Activated T-cell treated with anti-CD3 and anti-CD28 coated beads, Interleukin-2, amount 50 U/mL, for 72 hours (primary cell): ENCODE data around the gene CCBE1. TPM values are rescaled to one million over a fixed set of nuclear protein-coding genes. Genes with fewer than 3 reads are reported as not detected.

Experiments
- ATAC-seq, 2 donors: fragments of 150-1000 bp; cut with Tn5 transposase; replicated peaks in 1 of 2; 2 replicates each; pipeline ENCODE4 v1.10.0; 2021; ENCODE audit warnings: moderate library complexity in 2 of 2, mild to moderate bottlenecking in 1 of 2
- DNase-seq, 2 donors: peaks; one replicate each; pipeline ENCODE4 v3.0.0; 2021 to 2022; ENCODE audit warnings: mixed read lengths in 1 of 2
- H3K27ac Mint-ChIP-seq: one replicate; pipeline ENCODE4 v1.8.0; 2022; ENCODE audit warnings: mild to moderate bottlenecking, moderate library complexity, mixed read lengths
- H3K27me3 Mint-ChIP-seq: one replicate; pipeline ENCODE4 v1.8.0; 2022; ENCODE audit warnings: low read depth, mixed read lengths
- H3K36me3 Mint-ChIP-seq, 2 donors: one replicate each; pipeline ENCODE4 v1.8.0; 2022; ENCODE audit warnings: mixed read lengths in 2 of 2, mild to moderate bottlenecking in 1 of 2; ENCODE audit not compliant: insufficient read depth in 2 of 2
- H3K4me1 Mint-ChIP-seq: one replicate; pipeline ENCODE4 v1.8.0; 2022; ENCODE audit warnings: low read depth, mixed read lengths
- H3K4me3 Mint-ChIP-seq, 2 donors: one replicate each; pipeline ENCODE4 v1.8.0; 2022; ENCODE audit warnings: mild to moderate bottlenecking in 2 of 2, mixed read lengths in 2 of 2, moderate library complexity in 2 of 2
- H3K9me3 Mint-ChIP-seq, 2 donors: one replicate each; pipeline ENCODE4 v1.8.0; 2022; ENCODE audit warnings: mixed read lengths in 2 of 2
- total RNA-seq, 2 donors: library from RNA; stranded (reverse); gene quantifications; one replicate each; pipeline ENCODE4 v1.2.3, GENCODE V29; 2022

The CCBE1 gene
- total RNA-seq, 2 donors from 2014 or later, result 0.81 to 1.2 TPM

GRCh38 chr18:59456657-59457056, 240.6 kb downstream of the CCBE1 start:
- H3K4me1 Mint-ChIP-seq, result no peaks in the 10 kb centered on the region
- H3K27ac Mint-ChIP-seq, result no peak overlapping the region
- peaks cover 20% of the 10 kb centered on the region for H3K27me3 Mint-ChIP-seq
- no peaks in the 10 kb centered on the region for H3K36me3 Mint-ChIP-seq
- no peak overlapping the region for H3K4me3 Mint-ChIP-seq
- no peaks in the 10 kb centered on the region for H3K9me3 Mint-ChIP-seq
- ATAC-seq (no peak), DNase-seq (no peak)

- no peaks in the 10 kb centered on the region for H3K9me3 Mint-ChIP-seq
- ATAC-seq (no peak), DNase-seq (no peak)
- H3K27ac Mint-ChIP-seq, result no peak overlapping the region
- no peaks in the 10 kb centered on the region for H3K4me1 Mint-ChIP-seq
- no peaks in the 10 kb centered on the region for H3K36me3 Mint-ChIP-seq
- H3K4me3 Mint-ChIP-seq, result no peak overlapping the region
- peaks cover 20% of the 10 kb centered on the region for H3K27me3 Mint-ChIP-seq
These were observed 241.4 kb downstream of the CCBE1 start for GRCh38 chr18:59455728-59456276.

- Mint-ChIP-seq H3K27ac (no peak overlapping the region), H3K4me1 (no peaks in the 10 kb centered on the region), H3K4me3 (no peak overlapping the region), H3K27me3 (peaks cover 20% of the 10 kb centered on the region), H3K36me3 (no peaks in the 10 kb centered on the region), H3K9me3 (no peaks in the 10 kb centered on the region)
- DNase-seq (no peak), ATAC-seq (no peak)
These were observed 242.1 kb downstream of the CCBE1 start for GRCh38 chr18:59454909-59455727.

DNA sequence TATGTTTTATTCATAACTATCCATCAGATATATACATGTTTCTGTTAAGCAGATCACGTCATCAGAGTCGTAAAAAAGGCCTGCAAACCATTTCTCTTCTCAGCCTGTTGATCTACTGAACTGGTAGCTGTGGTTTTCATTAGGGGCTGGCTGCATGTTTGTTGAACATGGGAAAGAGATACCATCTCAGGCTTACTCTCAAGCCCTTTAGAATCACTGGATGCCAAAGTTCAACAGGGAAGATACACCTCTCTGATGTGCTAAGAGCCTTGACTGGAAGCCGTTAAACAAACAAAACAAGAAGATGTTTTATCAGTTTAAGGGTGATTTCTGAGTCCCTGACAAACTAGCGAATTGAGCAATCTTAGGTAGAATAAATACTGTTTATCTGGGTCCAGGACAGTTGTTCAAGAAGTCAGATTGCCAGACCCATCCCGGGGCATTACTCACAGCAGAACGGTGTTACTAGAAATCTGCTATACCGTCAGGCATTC, 243.7 kb downstream of the CCBE1 start:
- DNase-seq (no peak), ATAC-seq (no peak)
- Mint-ChIP-seq H3K9me3 (no peaks in the 10 kb centered on the region), H3K27me3 (peaks cover 17% of the 10 kb centered on the region), H3K4me3 (no peak overlapping the region), H3K4me1 (no peaks in the 10 kb centered on the region), H3K36me3 (no peaks in the 10 kb centered on the region), H3K27ac (no peak overlapping the region)

DNA sequence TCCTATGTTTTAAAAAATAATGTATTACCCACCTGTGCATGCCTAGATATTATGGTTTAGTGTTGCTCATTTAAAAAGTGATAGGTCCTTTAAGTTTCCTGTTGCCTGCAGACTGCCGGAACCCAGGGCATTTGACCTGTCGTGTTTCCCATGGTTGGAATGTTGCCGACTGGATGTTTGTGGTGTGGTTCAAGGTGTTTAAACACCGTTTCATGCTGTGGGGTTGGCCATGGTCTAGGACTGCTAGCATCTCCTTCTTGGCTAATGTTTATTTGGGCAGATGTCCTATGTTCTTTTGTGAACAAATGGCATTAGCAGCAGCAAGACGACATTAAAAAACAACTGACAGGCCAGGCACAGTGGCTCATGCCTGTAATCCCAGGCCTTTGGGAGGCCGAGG, 245.3 kb downstream of the CCBE1 start:
- DNase-seq, result no peak
- no peak overlapping the region for H3K4me3 Mint-ChIP-seq
- no peak for ATAC-seq
- H3K9me3 Mint-ChIP-seq, result no peaks in the 10 kb centered on the region
- peaks cover 9% of the 10 kb centered on the region for H3K27me3 Mint-ChIP-seq
- H3K4me1 Mint-ChIP-seq, result no peaks in the 10 kb centered on the region
- no peaks in the 10 kb centered on the region for H3K36me3 Mint-ChIP-seq
- H3K27ac Mint-ChIP-seq, result no peak overlapping the region

DNA sequence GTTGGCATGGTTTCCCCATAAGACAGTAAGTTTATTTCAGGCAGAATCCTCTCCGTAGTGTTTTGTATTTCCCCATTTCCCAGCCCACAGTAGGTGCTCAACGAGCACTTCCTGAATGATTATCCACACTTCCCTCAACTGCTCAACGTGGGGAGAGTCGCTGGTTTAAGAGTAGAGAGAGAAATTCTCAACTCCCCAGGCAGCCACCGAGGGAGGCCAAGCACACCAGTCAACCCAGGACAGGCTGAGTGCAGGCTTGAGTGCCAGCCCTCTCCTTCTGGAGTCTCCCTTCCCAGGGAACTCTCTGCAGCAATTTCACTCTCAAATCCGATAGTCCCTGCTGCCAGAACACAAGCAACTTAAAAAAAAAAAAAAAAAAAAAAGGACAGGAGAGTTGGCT, 246.2 kb downstream of the CCBE1 start:
- Mint-ChIP-seq H3K36me3 (no peaks in the 10 kb centered on the region), H3K4me3 (no peak overlapping the region), H3K9me3 (no peaks in the 10 kb centered on the region), H3K4me1 (no peaks in the 10 kb centered on the region), H3K27ac (no peak overlapping the region), H3K27me3 (peaks cover 10% of the 10 kb centered on the region)
- ATAC-seq (no peak), DNase-seq (no peak)

- H3K4me1 Mint-ChIP-seq, result no peaks in the 10 kb centered on the region
- DNase-seq (no peak), ATAC-seq (no peak)
- H3K4me3 Mint-ChIP-seq, result no peak overlapping the region
- H3K36me3 Mint-ChIP-seq, result no peaks in the 10 kb centered on the region
- H3K9me3 Mint-ChIP-seq, result no peaks in the 10 kb centered on the region
- no peak overlapping the region for H3K27ac Mint-ChIP-seq
- H3K27me3 Mint-ChIP-seq, result peaks cover 21% of the 10 kb centered on the region
These were observed 248.7 kb downstream of the CCBE1 start for GRCh38 chr18:59448546-59448945.

- ATAC-seq, result no peak
- Mint-ChIP-seq H3K4me3 (no peak overlapping the region), H3K4me1 (no peaks in the 10 kb centered on the region), H3K9me3 (peaks cover 0 to 3% of the 10 kb centered on the region in 2 donors), H3K27ac (no peak overlapping the region), H3K27me3 (peaks cover 12% of the 10 kb centered on the region), H3K36me3 (no peaks in the 10 kb centered on the region)
- no peak for DNase-seq
These were observed 251.2 kb downstream of the CCBE1 start for GRCh38 chr18:59446012-59446411.

GRCh38 chr18:59437851-59438569, 259.2 kb downstream of the CCBE1 start:
- Mint-ChIP-seq H3K27me3 (peaks cover 11% of the 10 kb centered on the region), H3K36me3 (no peaks in the 10 kb centered on the region), H3K27ac (no peak overlapping the region), H3K4me3 (no peak overlapping the region), H3K4me1 (no peaks in the 10 kb centered on the region), H3K9me3 (peaks cover 0 to 3% of the 10 kb centered on the region in 2 donors)
- no peak for ATAC-seq
- no peak for DNase-seq

DNA sequence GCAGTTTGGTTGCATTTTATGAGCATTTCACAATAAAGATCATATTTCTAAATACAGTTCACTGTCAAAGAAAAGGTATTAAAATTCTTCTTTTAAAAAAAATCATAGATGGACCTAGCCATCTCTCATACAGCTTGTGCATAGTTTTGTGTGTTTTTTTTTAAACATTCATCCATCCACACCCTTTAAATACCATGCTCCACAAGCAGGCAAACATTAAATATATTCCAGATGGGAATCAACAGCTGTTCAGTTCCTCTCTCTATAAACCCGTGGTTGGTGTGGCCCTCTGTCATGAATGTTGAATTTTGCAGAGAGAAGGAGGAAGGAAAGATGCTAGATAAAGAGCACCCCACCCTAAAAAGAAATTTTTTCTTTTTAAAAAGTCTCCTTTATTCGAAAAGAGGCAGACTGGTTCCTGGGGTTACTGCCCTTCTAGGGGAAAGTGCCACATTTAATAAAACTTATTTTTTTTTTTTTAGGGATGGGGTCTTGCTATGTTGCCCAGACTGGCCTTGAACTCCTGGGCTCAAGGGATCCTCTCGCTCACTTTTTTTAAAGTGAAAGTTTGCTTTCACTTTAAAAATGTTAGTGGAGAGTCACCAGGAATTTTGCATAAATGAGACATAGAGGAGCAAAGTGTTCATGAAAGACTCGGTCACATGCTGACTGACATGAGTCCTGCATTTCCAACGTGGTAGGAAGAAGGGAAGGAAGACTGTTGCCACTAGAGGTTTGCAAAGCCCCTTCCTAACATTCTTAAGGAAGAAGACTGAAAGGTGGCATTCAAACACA, 264.2 kb downstream of the CCBE1 start:
- Mint-ChIP-seq H3K4me1 (no peaks in the 10 kb centered on the region), H3K36me3 (no peaks in the 10 kb centered on the region), H3K27ac (no peak overlapping the region), H3K27me3 (peaks cover 12% of the 10 kb centered on the region), H3K4me3 (no peak overlapping the region), H3K9me3 (no peaks in the 10 kb centered on the region)
- DNase-seq (no peak), ATAC-seq (no peak)

DNA sequence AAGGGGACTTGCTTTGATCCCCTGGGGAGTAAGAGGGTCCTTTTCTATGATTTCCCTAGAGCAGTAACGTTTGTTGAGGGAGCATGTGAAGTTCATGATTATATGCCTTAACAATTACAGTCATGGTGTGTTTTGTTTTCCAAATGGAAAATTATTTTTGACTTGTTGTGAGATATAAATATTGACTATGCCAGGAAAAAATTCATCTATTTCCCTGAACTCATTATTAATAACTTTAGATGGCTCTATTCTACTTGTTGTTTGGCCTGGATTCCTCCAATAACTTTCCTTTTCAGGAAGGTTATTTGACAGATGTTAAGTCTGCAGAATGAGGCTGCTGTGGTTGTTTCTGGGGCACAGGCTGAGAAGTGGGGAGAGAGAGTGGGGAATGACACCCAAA, 266.1 kb downstream of the CCBE1 start:
- no peak for DNase-seq
- no peaks in the 10 kb centered on the region for H3K4me1 Mint-ChIP-seq
- no peaks in the 10 kb centered on the region for H3K9me3 Mint-ChIP-seq
- no peak for ATAC-seq
- H3K4me3 Mint-ChIP-seq, result no peak overlapping the region
- H3K36me3 Mint-ChIP-seq, result no peaks in the 10 kb centered on the region
- peaks cover 12% of the 10 kb centered on the region for H3K27me3 Mint-ChIP-seq
- no peak overlapping the region for H3K27ac Mint-ChIP-seq

DNA sequence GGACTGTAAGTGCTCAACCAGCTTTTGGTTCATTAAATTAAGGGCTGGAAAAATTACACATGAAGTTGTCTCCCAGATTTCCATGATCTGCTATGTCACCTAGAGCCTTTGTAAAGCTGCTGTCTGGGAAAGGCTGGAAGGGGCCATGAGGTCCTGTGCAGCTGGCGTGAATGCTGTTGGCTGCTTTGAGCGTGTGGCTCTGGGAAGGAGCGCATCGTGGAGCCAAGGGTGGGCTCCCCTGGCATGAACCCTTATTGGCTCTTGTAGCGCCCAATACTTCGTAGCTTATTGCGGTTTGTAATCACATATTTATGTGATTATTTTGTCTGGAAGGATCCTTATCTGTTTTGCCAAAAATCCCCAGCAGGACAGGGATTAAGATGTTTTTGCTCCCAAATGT, 267.6 kb downstream of the CCBE1 start:
- no peak for DNase-seq
- peaks cover 12% of the 10 kb centered on the region for H3K27me3 Mint-ChIP-seq
- H3K4me1 Mint-ChIP-seq, result no peaks in the 10 kb centered on the region
- no peak overlapping the region for H3K4me3 Mint-ChIP-seq
- no peaks in the 10 kb centered on the region for H3K36me3 Mint-ChIP-seq
- H3K27ac Mint-ChIP-seq, result no peak overlapping the region
- no peak for ATAC-seq
- H3K9me3 Mint-ChIP-seq, result no peaks in the 10 kb centered on the region

DNA sequence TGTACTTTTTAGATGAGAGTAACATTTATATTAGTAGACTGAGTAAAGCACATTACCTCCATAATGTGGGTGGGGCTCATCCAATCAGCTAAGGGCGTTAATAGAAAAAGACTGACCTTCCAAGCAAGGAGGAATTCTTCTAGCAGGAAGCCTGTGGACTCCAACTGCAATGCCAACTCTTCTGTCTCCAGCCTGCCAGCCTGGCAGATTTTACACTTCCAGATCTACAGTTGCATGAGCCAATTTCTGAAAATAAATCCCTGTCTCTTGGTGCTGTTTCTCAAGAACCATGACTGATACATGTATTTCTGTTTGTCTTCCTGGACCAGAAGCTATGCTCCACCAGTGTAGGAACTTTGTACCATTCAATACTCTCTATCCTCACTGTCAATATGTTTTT, 269.2 kb downstream of the CCBE1 start:
- ATAC-seq (no peak), DNase-seq (no peak)
- H3K27ac Mint-ChIP-seq, result no peak overlapping the region
- H3K4me1 Mint-ChIP-seq, result no peaks in the 10 kb centered on the region
- peaks cover 1% of the 10 kb centered on the region for H3K27me3 Mint-ChIP-seq
- no peaks in the 10 kb centered on the region for H3K9me3 Mint-ChIP-seq
- H3K4me3 Mint-ChIP-seq, result no peak overlapping the region
- H3K36me3 Mint-ChIP-seq, result no peaks in the 10 kb centered on the region
